ENCODE measurements around the gene RNASE4.

DNA sequence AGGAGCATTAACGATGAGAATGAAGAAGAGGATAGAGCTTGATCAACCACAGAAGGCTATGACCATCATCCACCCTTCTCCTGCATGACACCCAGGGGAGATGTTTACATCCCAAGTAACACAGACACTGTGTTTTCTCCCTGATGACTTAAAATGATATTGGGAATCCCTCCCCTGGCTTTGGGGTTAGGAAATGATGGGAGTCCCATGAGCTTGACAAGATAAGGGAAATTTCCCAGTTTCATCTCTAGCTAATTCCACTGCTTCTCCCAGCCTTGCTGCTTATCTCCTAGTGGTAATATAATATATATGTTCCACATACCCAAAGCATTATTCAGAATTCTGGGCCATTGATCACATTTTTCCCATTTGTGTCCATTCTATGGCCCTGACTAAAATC lies 38.9 kb upstream of the RNASE4 start:
- TF ChIP-seq, protein P1, sequence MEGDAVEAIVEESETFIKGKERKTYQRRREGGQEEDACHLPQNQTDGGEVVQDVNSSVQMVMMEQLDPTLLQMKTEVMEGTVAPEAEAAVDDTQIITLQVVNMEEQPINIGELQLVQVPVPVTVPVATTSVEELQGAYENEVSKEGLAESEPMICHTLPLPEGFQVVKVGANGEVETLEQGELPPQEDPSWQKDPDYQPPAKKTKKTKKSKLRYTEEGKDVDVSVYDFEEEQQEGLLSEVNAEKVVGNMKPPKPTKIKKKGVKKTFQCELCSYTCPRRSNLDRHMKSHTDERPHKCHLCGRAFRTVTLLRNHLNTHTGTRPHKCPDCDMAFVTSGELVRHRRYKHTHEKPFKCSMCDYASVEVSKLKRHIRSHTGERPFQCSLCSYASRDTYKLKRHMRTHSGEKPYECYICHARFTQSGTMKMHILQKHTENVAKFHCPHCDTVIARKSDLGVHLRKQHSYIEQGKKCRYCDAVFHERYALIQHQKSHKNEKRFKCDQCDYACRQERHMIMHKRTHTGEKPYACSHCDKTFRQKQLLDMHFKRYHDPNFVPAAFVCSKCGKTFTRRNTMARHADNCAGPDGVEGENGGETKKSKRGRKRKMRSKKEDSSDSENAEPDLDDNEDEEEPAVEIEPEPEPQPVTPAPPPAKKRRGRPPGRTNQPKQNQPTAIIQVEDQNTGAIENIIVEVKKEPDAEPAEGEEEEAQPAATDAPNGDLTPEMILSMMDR (IDR thresholded peaks at IDR 0.05; ENCODE audit: insufficient read depth, low read depth, low read length), result no peak
- no peak for TF ChIP-seq EZH2 (IDR thresholded peaks at IDR 0.05; ENCODE audit: insufficient read depth, low read length)

All from astrocyte (in vitro differentiated cells and primary cell).